Measurements from ENCODE around the gene EPSTI1. TPM values are rescaled to one million over a fixed set of nuclear protein-coding genes. Genes with fewer than 3 reads are reported as not detected.

The EPSTI1 gene
- total RNA-seq, 1 donor from 2014 or later, result 13.2 TPM

DNA sequence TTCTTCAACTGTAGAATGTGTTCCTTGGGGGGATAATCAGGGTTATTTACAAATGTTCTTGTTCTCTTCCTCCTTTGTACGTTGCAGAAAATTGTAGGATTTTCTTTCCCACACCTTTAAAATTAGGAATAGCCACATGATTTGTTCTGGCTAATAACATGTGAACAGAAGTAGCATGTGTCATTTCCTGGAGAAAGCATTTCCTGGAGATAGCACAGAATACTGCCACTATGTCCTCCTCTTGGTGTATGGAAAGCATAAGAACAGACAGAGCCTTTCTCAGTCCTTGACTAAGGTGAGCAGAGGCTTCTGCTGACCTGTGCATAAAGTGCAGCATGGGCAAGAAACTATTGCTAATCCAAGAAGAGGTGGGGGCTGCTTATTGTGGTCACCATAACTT lies 108.9 kb downstream of the EPSTI1 start:
- Mint-ChIP-seq H3K4me1 (ENCODE audit: unreplicated experiment) (peaks cover 29% of the 10 kb centered on the region), H3K27me3 (ENCODE audit: unreplicated experiment) (no peaks in the 10 kb centered on the region), H3K27ac (ENCODE audit: unreplicated experiment) (no peak overlapping the region), H3K9me3 (ENCODE audit: unreplicated experiment) (peaks cover 4% of the 10 kb centered on the region), H3K4me3 (ENCODE audit: unreplicated experiment) (no peak overlapping the region), H3K36me3 (ENCODE audit: unreplicated experiment) (peaks cover 10% of the 10 kb centered on the region)
- no peak for DNase-seq (ENCODE audit: extremely low spot score, unreplicated experiment)
- TF ChIP-seq, protein P1, sequence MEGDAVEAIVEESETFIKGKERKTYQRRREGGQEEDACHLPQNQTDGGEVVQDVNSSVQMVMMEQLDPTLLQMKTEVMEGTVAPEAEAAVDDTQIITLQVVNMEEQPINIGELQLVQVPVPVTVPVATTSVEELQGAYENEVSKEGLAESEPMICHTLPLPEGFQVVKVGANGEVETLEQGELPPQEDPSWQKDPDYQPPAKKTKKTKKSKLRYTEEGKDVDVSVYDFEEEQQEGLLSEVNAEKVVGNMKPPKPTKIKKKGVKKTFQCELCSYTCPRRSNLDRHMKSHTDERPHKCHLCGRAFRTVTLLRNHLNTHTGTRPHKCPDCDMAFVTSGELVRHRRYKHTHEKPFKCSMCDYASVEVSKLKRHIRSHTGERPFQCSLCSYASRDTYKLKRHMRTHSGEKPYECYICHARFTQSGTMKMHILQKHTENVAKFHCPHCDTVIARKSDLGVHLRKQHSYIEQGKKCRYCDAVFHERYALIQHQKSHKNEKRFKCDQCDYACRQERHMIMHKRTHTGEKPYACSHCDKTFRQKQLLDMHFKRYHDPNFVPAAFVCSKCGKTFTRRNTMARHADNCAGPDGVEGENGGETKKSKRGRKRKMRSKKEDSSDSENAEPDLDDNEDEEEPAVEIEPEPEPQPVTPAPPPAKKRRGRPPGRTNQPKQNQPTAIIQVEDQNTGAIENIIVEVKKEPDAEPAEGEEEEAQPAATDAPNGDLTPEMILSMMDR (IDR thresholded peaks at IDR 0.05), result no peak

DNA sequence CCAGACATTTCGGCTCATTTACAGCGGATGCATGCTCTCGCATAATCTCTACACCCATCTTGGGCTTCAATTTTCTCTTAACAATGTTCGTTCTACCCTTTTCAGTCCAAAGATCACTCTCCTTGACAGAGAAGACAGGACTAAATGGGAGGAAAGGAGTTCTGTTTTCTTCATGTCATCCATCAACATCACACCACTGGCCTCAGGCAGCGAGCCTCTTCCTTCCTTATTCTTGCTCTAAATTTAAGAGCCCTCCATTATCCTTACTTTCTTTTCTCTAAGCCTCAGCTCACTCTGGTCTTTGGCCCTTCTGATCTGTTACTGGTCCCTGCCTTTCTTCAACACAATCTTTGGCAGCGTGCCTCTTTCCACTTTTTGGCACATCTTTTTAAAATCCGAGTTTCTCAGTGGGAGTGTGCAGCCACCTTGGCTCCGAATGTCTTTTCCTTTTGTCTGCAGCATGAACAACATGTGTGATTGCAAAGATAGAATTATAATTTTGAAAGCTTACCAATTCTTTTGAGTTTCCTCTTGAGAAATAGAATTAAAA lies 111.9 kb downstream of the EPSTI1 start:
- peaks cover 8% of the 10 kb centered on the region for H3K36me3 Mint-ChIP-seq (ENCODE audit: unreplicated experiment)
- no peaks in the 10 kb centered on the region for H3K27me3 Mint-ChIP-seq (ENCODE audit: unreplicated experiment)
- no peak overlapping the region for H3K4me3 Mint-ChIP-seq (ENCODE audit: unreplicated experiment)
- H3K27ac Mint-ChIP-seq (ENCODE audit: unreplicated experiment), result no peak overlapping the region
- TF ChIP-seq, protein P1 (IDR thresholded peaks at IDR 0.05), result no peak
- H3K9me3 Mint-ChIP-seq (ENCODE audit: unreplicated experiment), result peaks cover 4% of the 10 kb centered on the region
- peaks cover 51% of the 10 kb centered on the region for H3K4me1 Mint-ChIP-seq (ENCODE audit: unreplicated experiment)
- DNase-seq (ENCODE audit: extremely low spot score, unreplicated experiment), result no peak

DNA sequence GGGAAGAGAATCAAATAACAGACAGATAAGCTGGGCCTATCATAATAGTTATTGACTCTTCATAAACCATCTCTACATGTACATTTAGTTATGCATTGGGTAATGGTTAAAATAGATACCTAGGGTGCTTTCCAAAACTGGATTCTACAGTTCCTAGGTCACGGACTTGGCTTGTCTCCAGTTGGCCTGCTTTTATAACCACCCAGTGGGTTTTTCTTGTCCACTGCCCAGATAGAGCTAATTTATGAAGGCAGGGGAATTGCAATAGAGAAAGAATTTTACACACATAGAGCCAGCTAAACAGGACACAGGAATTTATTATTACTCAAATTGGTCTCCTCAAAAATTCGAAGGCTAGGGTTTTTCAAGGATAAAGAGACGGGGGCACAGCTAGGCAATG lies 113.3 kb downstream of the EPSTI1 start:
- DNase-seq (ENCODE audit: extremely low spot score, unreplicated experiment), result no peak
- TF ChIP-seq, protein P1 (IDR thresholded peaks at IDR 0.05), result no peak
- Mint-ChIP-seq H3K4me1 (ENCODE audit: unreplicated experiment) (peaks cover 50% of the 10 kb centered on the region), H3K36me3 (ENCODE audit: unreplicated experiment) (peaks cover 8% of the 10 kb centered on the region), H3K4me3 (ENCODE audit: unreplicated experiment) (no peak overlapping the region), H3K27ac (ENCODE audit: unreplicated experiment) (no peak overlapping the region), H3K27me3 (ENCODE audit: unreplicated experiment) (no peaks in the 10 kb centered on the region), H3K9me3 (ENCODE audit: unreplicated experiment) (peaks cover 4% of the 10 kb centered on the region)

DNA sequence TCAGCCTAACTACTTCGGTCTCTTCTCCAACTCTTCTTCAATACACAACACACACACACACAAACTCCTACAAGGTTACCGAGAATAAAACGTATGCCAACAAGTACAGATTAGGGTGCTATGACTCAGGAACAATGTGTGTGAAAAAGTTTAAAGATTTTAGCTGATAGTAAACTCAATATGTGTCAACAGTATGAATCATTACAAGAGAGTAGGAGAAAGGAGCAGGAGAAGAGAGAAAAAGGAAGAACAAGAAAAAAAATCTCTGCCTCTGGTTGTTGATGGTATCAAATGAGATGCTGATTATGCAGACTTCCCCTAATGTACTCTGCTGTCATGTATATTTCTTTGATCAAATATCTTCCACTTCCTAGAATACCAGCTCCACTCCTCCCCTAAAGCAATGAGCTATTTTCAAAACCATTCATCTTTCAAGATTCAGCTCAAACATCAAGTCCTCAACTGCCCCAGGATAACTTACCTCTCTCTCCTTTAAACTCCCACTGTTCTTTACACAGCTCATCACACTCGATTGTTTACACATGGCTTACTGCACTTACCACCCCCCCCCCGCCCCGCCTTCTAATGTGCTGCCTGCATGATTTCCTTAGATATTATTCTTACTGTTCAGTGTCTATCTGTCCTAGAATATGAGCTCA lies 115.0 kb downstream of the EPSTI1 start:
- Mint-ChIP-seq H3K4me3 (ENCODE audit: unreplicated experiment) (no peak overlapping the region), H3K4me1 (ENCODE audit: unreplicated experiment) (peaks cover 51% of the 10 kb centered on the region), H3K27me3 (ENCODE audit: unreplicated experiment) (no peaks in the 10 kb centered on the region), H3K9me3 (ENCODE audit: unreplicated experiment) (peaks cover 4% of the 10 kb centered on the region), H3K36me3 (ENCODE audit: unreplicated experiment) (peaks cover 5% of the 10 kb centered on the region), H3K27ac (ENCODE audit: unreplicated experiment) (peak overlapping the region; percentile 79)
- no peak for DNase-seq (ENCODE audit: extremely low spot score, unreplicated experiment)
- TF ChIP-seq, protein P1 (IDR thresholded peaks at IDR 0.05), result no peak

DNA sequence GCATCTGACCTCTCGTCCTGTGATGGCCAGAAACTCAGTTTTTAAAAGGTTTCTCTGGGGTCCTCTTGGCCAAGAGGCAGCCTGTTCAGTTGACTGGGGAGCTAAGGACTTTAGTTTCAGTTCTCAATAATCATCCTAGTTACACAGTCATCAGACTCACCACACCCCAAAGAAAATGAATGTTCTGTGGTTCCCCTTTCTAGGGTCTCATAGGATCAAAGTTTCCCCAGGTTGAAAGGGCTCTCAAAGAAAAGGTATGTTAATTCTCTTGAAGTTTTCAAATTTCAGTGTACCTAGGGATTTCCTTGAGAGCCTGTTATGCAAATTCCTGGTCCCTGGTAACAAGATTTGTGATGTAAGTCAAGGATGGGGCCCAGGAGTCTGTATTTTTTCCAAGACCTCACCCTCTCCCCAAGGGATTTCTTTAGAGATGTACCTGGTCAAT lies 115.7 kb downstream of the EPSTI1 start:
- Mint-ChIP-seq H3K27me3 (ENCODE audit: unreplicated experiment) (no peaks in the 10 kb centered on the region), H3K27ac (ENCODE audit: unreplicated experiment) (peak overlapping the region; percentile 79), H3K4me3 (ENCODE audit: unreplicated experiment) (peak overlapping the region; percentile 18), H3K36me3 (ENCODE audit: unreplicated experiment) (peaks cover 4% of the 10 kb centered on the region), H3K9me3 (ENCODE audit: unreplicated experiment) (peaks cover 4% of the 10 kb centered on the region), H3K4me1 (ENCODE audit: unreplicated experiment) (peaks cover 51% of the 10 kb centered on the region)
- TF ChIP-seq, protein P1 (IDR thresholded peaks at IDR 0.05), result no peak
- no peak for DNase-seq (ENCODE audit: extremely low spot score, unreplicated experiment)

All from osteocyte (in vitro differentiated cells).